T-cell (primary cell): ENCODE measurements around the gene CHRNA7. TPM values are rescaled to one million over a fixed set of nuclear protein-coding genes. Genes with fewer than 3 reads are reported as not detected.

ENCODE experiments used
- ATAC-seq, 4 experiments: fragments of 200-7000 bp in 3 of 4; fragments of 150-1000 bp in 1 of 4; cut with Tn5 transposase; replicated peaks in 1 of 4; 1 replicate in 3 of 4; 2 replicates in 1 of 4; pipeline ENCODE4 v1.10.0; 2021; ENCODE audit warnings: moderate library complexity in 3 of 4, mild to moderate bottlenecking in 2 of 4, moderate number of reproducible peaks in 1 of 4
- CTCF ChIA-PET, 2 donors: fragments of 300-600 bp; sonication (Branson Sonifier 250); formaldehyde crosslinking; loops; one replicate each; lab custom pipeline; 2022; ENCODE audit warnings: antibody characterized with exemption in 2 of 2; lab: Charles Lee
- POLR2A ChIA-PET, 2 donors: fragments of 300-600 bp; sonication (Branson Sonifier 250); formaldehyde crosslinking; loops; one replicate each; lab custom pipeline; 2022; ENCODE audit warnings: antibody characterized with exemption in 2 of 2; lab: Charles Lee
- DNase-seq, 35 experiments: peaks; one replicate each; pipeline versions ENCODE4 v3.0.0 to v3.0.0-alpha.2; 2013 to 2023
- H3K27ac ChIP-seq: one replicate; pipeline ENCODE4 v1.5.1; 2013; ENCODE audit warnings: low read length
- H3K27me3 ChIP-seq, 2 experiments: replicated peaks in 1 of 2; 1 replicate in 1 of 2; 2 replicates in 1 of 2; pipeline versions ENCODE4 v1.6.1 to v1.7.0; 2013; ENCODE audit warnings: low read length in 1 of 2, mixed read lengths in 1 of 2; ENCODE audit not compliant: control insufficient read depth in 2 of 2, insufficient read depth in 2 of 2; ENCODE audit errors: extremely low read depth in 1 of 2
- H3K36me3 ChIP-seq, 2 donors: 1 replicate in 1 of 2; 2 replicates in 1 of 2; pipeline versions ENCODE4 v1.6.1 to v1.7.0; 2013; ENCODE audit warnings: low read length in 1 of 2; ENCODE audit not compliant: control insufficient read depth in 2 of 2, insufficient read depth in 1 of 2; ENCODE audit errors: extremely low read depth in 1 of 2
- H3K4me1 ChIP-seq, 2 experiments: 1 replicate in 1 of 2; 2 replicates in 1 of 2; pipeline versions ENCODE4 v1.6.1 to v1.7.0; 2013; ENCODE audit warnings: low read length in 2 of 2, mixed read lengths in 1 of 2; ENCODE audit not compliant: insufficient read depth in 2 of 2, control insufficient read depth in 1 of 2; ENCODE audit errors: extremely low read depth in 1 of 2
- H3K4me3 ChIP-seq, 2 donors: 1 replicate in 1 of 2; 2 replicates in 1 of 2; pipeline versions ENCODE4 v1.5.1 to v1.7.0; 2013; ENCODE audit warnings: mild to moderate bottlenecking in 2 of 2, low read length in 1 of 2, moderate library complexity in 1 of 2; ENCODE audit not compliant: control insufficient read depth in 1 of 2; ENCODE audit errors: extremely low read depth in 1 of 2
- H3K9me3 ChIP-seq: 2 replicates; pipeline ENCODE4 v1.7.0; 2013
- H3K27ac Mint-ChIP-seq, 2 donors: one replicate each; pipeline ENCODE4 v1.8.0; 2020 to 2021; ENCODE audit warnings: mild to moderate bottlenecking in 2 of 2, mixed read lengths in 2 of 2
- H3K27me3 Mint-ChIP-seq, 2 donors: one replicate each; pipeline ENCODE4 v1.8.0; 2021 to 2022; ENCODE audit warnings: mixed read lengths in 2 of 2
- H3K36me3 Mint-ChIP-seq: one replicate; pipeline ENCODE4 v1.8.0; 2021; ENCODE audit warnings: mixed read lengths
- H3K4me1 Mint-ChIP-seq, 3 donors: one replicate each; pipeline ENCODE4 v1.8.0; 2020 to 2022; ENCODE audit warnings: mixed read lengths in 3 of 3, mild to moderate bottlenecking in 1 of 3
- H3K4me3 Mint-ChIP-seq, 3 donors: one replicate each; pipeline ENCODE4 v1.8.0; 2020 to 2022; ENCODE audit warnings: mild to moderate bottlenecking in 3 of 3, mixed read lengths in 3 of 3, moderate library complexity in 3 of 3
- H3K9me3 Mint-ChIP-seq, 3 donors: one replicate each; pipeline ENCODE4 v1.8.0; 2020 to 2022; ENCODE audit warnings: mixed read lengths in 3 of 3
- WGBS: methylation state at CpG from one replicate; pipeline ENCODE4 v1.1.5; 2013; ENCODE audit warnings: missing lambda C conversion rate; ENCODE audit not compliant: insufficient coverage; 5-methylcytosine and 5-hydroxymethylcytosine counted together
- total RNA-seq, 35 experiments: library from RNA in 6 of 35; stranded (reverse) in 6 of 35; fragments of 120-200 nt in 1 of 35; gene quantifications; one replicate each; pipeline versions ENCODE4 v1.2.1 to v1.2.4 and lab custom pipeline; 2013 to 2026

Gene CHRNA7
- total RNA-seq (under 1 TPM in 3 of 5 donors, not detected in 2; 0.16 to 0.79 (median 0.35) TPM), total RNA-seq (lab: John Stamatoyannopoulos, UW) (0 to 0.27 (median 0.05) reads per million in 29 experiments)
- total RNA-seq (2013) = 0.44 TPM

GRCh38 chr15:32029862-32030781, at the start of gene CHRNA7:
Gene CHRNA7, plus strand, starts transcription at chr15:32030515. Its CDS starts 80 bp downstream, at chr15:32030595.
- Mint-ChIP-seq H3K27me3 (peaks cover 56 to 59% of the 10 kb centered on the region in 2 donors), H3K9me3 (no peaks in the 10 kb centered on the region), H3K36me3 (no peaks in the 10 kb centered on the region), H3K4me1 (peaks cover 7 to 15% (median 14%) of the 10 kb centered on the region in 3 donors), H3K27ac (no peak within 1 kb of the TSS), H3K4me3 (peak within 1 kb of the TSS; percentile 55 to 72 (median 58))
- ChIA-PET CTCF (no interaction called here), POLR2A (no interaction called here)
- ATAC-seq (peak in 2 of 4 experiments; percentile 23 to 36), DNase-seq (peak in 4 of 35 experiments; percentile 2 to 7 (median 4))
- peaks cover 0 to 4% of the 10 kb centered on the region in 2 experiments for H3K4me1 ChIP-seq
- WGBS = 1% methylated on average over 70 of the region's 92 CpGs
- no peaks in the 10 kb centered on the region for H3K36me3 ChIP-seq
- no peak within 1 kb of the TSS for H3K4me3 ChIP-seq
- no peak within 1 kb of the TSS for H3K27ac ChIP-seq
- no peaks in the 10 kb centered on the region for H3K9me3 ChIP-seq
- peaks cover 12 to 33% of the 10 kb centered on the region in 2 experiments for H3K27me3 ChIP-seq

GRCh38 chr15:31985607-31986006, 44.7 kb upstream of the CHRNA7 start:
- no peak overlapping the region for H3K27ac Mint-ChIP-seq
- H3K27me3 Mint-ChIP-seq = peaks cover 2 to 14% of the 10 kb centered on the region in 2 donors
- Histone ChIP-seq H3K27ac (no peak overlapping the region), H3K9me3 (no peaks in the 10 kb centered on the region), H3K27me3 (no peaks in the 10 kb centered on the region), H3K4me3 (no peak overlapping the region), H3K4me1 (no peaks in the 10 kb centered on the region), H3K36me3 (no peaks in the 10 kb centered on the region)
- DNase-seq (no peak), ATAC-seq (no peak)
- H3K4me1 Mint-ChIP-seq = peaks cover 6 to 10% (median 10%) of the 10 kb centered on the region in 3 donors
- H3K9me3 Mint-ChIP-seq = peaks cover 0 to 5% (median 3%) of the 10 kb centered on the region in 3 donors
- no peaks in the 10 kb centered on the region for H3K36me3 Mint-ChIP-seq
- whole genome bisulfite sequencing = 24% methylated on average over 4 of the region's 4 CpGs
- CTCF ChIA-PET = no interaction called here
- POLR2A ChIA-PET = no interaction called here
- H3K4me3 Mint-ChIP-seq = no peak overlapping the region

- no peaks in the 10 kb centered on the region for H3K27me3 ChIP-seq
- CTCF ChIA-PET = no interaction called here
Observed at GRCh38 chr15:31993062-31993461, 37.3 kb upstream of the CHRNA7 start.

GRCh38 chr15:31997711-31998110, 32.6 kb upstream of the CHRNA7 start:
- Histone ChIP-seq H3K27me3 (no peaks in the 10 kb centered on the region), H3K4me1 (no peaks in the 10 kb centered on the region), H3K9me3 (no peaks in the 10 kb centered on the region), H3K36me3 (no peaks in the 10 kb centered on the region), H3K27ac (no peak overlapping the region), H3K4me3 (no peak overlapping the region)
- no peaks in the 10 kb centered on the region for H3K4me1 Mint-ChIP-seq
- no peak overlapping the region for H3K4me3 Mint-ChIP-seq
- H3K27ac Mint-ChIP-seq = no peak overlapping the region
- DNase-seq (no peak), ATAC-seq (no peak)
- H3K9me3 Mint-ChIP-seq = no peaks in the 10 kb centered on the region
- ChIA-PET POLR2A (no interaction called here), CTCF (no interaction called here)
- H3K36me3 Mint-ChIP-seq = no peaks in the 10 kb centered on the region
- peaks cover 23 to 28% of the 10 kb centered on the region in 2 donors for H3K27me3 Mint-ChIP-seq

More at GRCh38 chr15:31993062-31993461, 37.3 kb upstream of the CHRNA7 start:
- Histone ChIP-seq H3K4me1 (no peaks in the 10 kb centered on the region), H3K9me3 (no peaks in the 10 kb centered on the region), H3K4me3 (no peak overlapping the region), H3K27ac (no peak overlapping the region), H3K36me3 (no peaks in the 10 kb centered on the region)
- H3K27ac Mint-ChIP-seq = no peak overlapping the region
- peaks cover 14 to 24% of the 10 kb centered on the region in 2 donors for H3K27me3 Mint-ChIP-seq
- ATAC-seq (no peak), DNase-seq (no peak)
- POLR2A ChIA-PET = no interaction called here
- H3K4me3 Mint-ChIP-seq = no peak overlapping the region
- H3K36me3 Mint-ChIP-seq = no peaks in the 10 kb centered on the region
- no peaks in the 10 kb centered on the region for H3K4me1 Mint-ChIP-seq
- H3K9me3 Mint-ChIP-seq = peaks cover 0 to 5% (median 3%) of the 10 kb centered on the region in 3 donors
- no CpG with 5 or more reads among the region's 4 CpGs for WGBS

GRCh38 chr15:32003558-32003957, 26.8 kb upstream of the CHRNA7 start:
- no peak overlapping the region for H3K4me3 ChIP-seq
- ATAC-seq = no peak
- H3K36me3 Mint-ChIP-seq = no peaks in the 10 kb centered on the region
- CTCF ChIA-PET = no interaction called here
- H3K27me3 Mint-ChIP-seq = peaks cover 14 to 32% of the 10 kb centered on the region in 2 donors
- no CpG with 5 or more reads among the region's 2 CpGs for WGBS
- no peak for DNase-seq
- H3K4me3 Mint-ChIP-seq = no peak overlapping the region
- H3K9me3 Mint-ChIP-seq = no peaks in the 10 kb centered on the region
- H3K27ac ChIP-seq = no peak overlapping the region
- H3K27me3 ChIP-seq = peaks cover 0 to 6% of the 10 kb centered on the region in 2 experiments
- H3K4me1 Mint-ChIP-seq = no peaks in the 10 kb centered on the region
- no peaks in the 10 kb centered on the region for H3K9me3 ChIP-seq
- H3K36me3 ChIP-seq = no peaks in the 10 kb centered on the region
- no peak overlapping the region for H3K27ac Mint-ChIP-seq
- H3K4me1 ChIP-seq = no peaks in the 10 kb centered on the region
- POLR2A ChIA-PET = no interaction called here

GRCh38 chr15:32004249-32004648, 26.1 kb upstream of the CHRNA7 start:
- WGBS = no CpG with 5 or more reads among the region's 2 CpGs
- no peak for DNase-seq
- Histone ChIP-seq H3K9me3 (no peaks in the 10 kb centered on the region), H3K4me3 (no peak overlapping the region), H3K36me3 (no peaks in the 10 kb centered on the region), H3K27me3 (peaks cover 0 to 6% of the 10 kb centered on the region in 2 experiments), H3K27ac (no peak overlapping the region), H3K4me1 (no peaks in the 10 kb centered on the region)
- no peak overlapping the region for H3K27ac Mint-ChIP-seq
- ChIA-PET POLR2A (no interaction called here), CTCF (no interaction called here)
- peaks cover 13 to 29% of the 10 kb centered on the region in 2 donors for H3K27me3 Mint-ChIP-seq
- no peaks in the 10 kb centered on the region for H3K9me3 Mint-ChIP-seq
- H3K4me1 Mint-ChIP-seq = no peaks in the 10 kb centered on the region
- no peaks in the 10 kb centered on the region for H3K36me3 Mint-ChIP-seq
- H3K4me3 Mint-ChIP-seq = no peak overlapping the region
- no peak for ATAC-seq
